GM12891 (cell line): ENCODE measurements around the gene DDC.

Source experiments
- POLR2A ChIP-seq: IDR thresholded peaks from 2 replicates; pipeline ENCODE4 v1.6.1; 2011; ENCODE audit warnings: low read depth, low read length, control low read depth
- POLR2AphosphoS5 ChIP-seq: IDR thresholded peaks from 2 replicates; pipeline ENCODE4 v1.6.1; 2011; ENCODE audit warnings: low read depth, low read length, control low read depth
- POU2F2 ChIP-seq: IDR thresholded peaks from 2 replicates; pipeline ENCODE4 v1.6.1; 2011; ENCODE audit warnings: low read depth, mild to moderate bottlenecking, control low read depth, low read length, moderate library complexity
- SPI1 ChIP-seq: IDR thresholded peaks from 2 replicates; pipeline ENCODE4 v1.6.1; 2011; ENCODE audit warnings: low read depth, low read length, control low read depth

- TF ChIP-seq POLR2AphosphoS5: no peak
- TF ChIP-seq POLR2A: no peak
- no peak for TF ChIP-seq SPI1
- TF ChIP-seq POU2F2: no peak
Observed at GRCh38 chr7:50476953-50477625, 88.1 kb downstream of the DDC start.
